HG02588 (cell line): ENCODE measurements around the gene ZNF154.

Experiments
- ATAC-seq: cut with Tn5 transposase; IDR thresholded peaks from one replicate; pipeline ENCODE4 v1.9.1; 2021; ENCODE audit warnings: mild to moderate bottlenecking, moderate library complexity; ENCODE audit not compliant: unreplicated experiment

Gene ZNF154

GRCh38 chr19:57682226-57682766 is 26.7 kb downstream of the ZNF154 start:
- no peak for ATAC-seq

- no peak for ATAC-seq
Observed at GRCh38 chr19:57675881-57676280, 33.1 kb downstream of the ZNF154 start.

- no peak for ATAC-seq
Observed at GRCh38 chr19:57672466-57672865, 36.5 kb downstream of the ZNF154 start.

GRCh38 chr19:57671124-57671895 is 37.7 kb downstream of the ZNF154 start:
- no peak for ATAC-seq

GRCh38 chr19:57668635-57669034 is 40.4 kb downstream of the ZNF154 start, which contains the start of gene ZSCAN4:
Gene ZSCAN4, plus strand, starts transcription at chr19:57668935. Its CDS starts 7,211 bp downstream, at chr19:57676146.
- ATAC-seq, result no peak

GRCh38 chr19:57667228-57667627 is 41.8 kb downstream of the ZNF154 start:
- no peak for ATAC-seq

GRCh38 chr19:57665261-57665806 is 43.7 kb downstream of the ZNF154 start:
- ATAC-seq, result no peak

GRCh38 chr19:57664269-57665127 is 44.5 kb downstream of the ZNF154 start:
- ATAC-seq, result no peak

- ATAC-seq, result no peak
Observed at GRCh38 chr19:57656346-57656745, 52.7 kb downstream of the ZNF154 start.

- no peak for ATAC-seq
Observed at GRCh38 chr19:57655443-57655842, 53.6 kb downstream of the ZNF154 start.

GRCh38 chr19:57653689-57654088 is 55.3 kb downstream of the ZNF154 start:
- ATAC-seq, result no peak

GRCh38 chr19:57651654-57651996 is 57.4 kb downstream of the ZNF154 start:
- no peak for ATAC-seq

GRCh38 chr19:57648331-57649003 is 60.5 kb downstream of the ZNF154 start:
- no peak for ATAC-seq
